Measurements from ENCODE around the gene TDRD12.

GRCh38 chr19:32829345-32829896 lies 109.9 kb downstream of the TDRD12 start:
- TF ChIP-seq EGR1 (IDR thresholded peaks at IDR 0.05) (no peak), EP300 (IDR thresholded peaks at IDR 0.05; ENCODE audit: borderline replicate concordance) (no peak), RAD21 (IDR thresholded peaks at IDR 0.05; ENCODE audit: low read depth) (no peak), YY1 (IDR thresholded peaks at IDR 0.05; ENCODE audit: low read depth) (no peak), TCF12 (IDR thresholded peaks at IDR 0.05; ENCODE audit: low read depth) (no peak), TAF1 (IDR thresholded peaks at IDR 0.05; ENCODE audit: low read depth) (no peak), CEBPB (IDR thresholded peaks at IDR 0.05) (no peak), CREB1 (IDR thresholded peaks at IDR 0.05; ENCODE audit: low read depth) (no peak), FOXM1 (IDR thresholded peaks at IDR 0.05; ENCODE audit: borderline replicate concordance, low read depth) (no peak)
- TF ChIP-seq, protein P1, sequence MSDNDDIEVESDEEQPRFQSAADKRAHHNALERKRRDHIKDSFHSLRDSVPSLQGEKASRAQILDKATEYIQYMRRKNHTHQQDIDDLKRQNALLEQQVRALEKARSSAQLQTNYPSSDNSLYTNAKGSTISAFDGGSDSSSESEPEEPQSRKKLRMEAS (IDR thresholded peaks at IDR 0.05) = no peak
- TF ChIP-seq, protein P2, sequence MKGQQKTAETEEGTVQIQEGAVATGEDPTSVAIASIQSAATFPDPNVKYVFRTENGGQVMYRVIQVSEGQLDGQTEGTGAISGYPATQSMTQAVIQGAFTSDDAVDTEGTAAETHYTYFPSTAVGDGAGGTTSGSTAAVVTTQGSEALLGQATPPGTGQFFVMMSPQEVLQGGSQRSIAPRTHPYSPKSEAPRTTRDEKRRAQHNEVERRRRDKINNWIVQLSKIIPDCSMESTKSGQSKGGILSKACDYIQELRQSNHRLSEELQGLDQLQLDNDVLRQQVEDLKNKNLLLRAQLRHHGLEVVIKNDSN (IDR thresholded peaks at IDR 0.05) = no peak
- TF ChIP-seq, protein P3, sequence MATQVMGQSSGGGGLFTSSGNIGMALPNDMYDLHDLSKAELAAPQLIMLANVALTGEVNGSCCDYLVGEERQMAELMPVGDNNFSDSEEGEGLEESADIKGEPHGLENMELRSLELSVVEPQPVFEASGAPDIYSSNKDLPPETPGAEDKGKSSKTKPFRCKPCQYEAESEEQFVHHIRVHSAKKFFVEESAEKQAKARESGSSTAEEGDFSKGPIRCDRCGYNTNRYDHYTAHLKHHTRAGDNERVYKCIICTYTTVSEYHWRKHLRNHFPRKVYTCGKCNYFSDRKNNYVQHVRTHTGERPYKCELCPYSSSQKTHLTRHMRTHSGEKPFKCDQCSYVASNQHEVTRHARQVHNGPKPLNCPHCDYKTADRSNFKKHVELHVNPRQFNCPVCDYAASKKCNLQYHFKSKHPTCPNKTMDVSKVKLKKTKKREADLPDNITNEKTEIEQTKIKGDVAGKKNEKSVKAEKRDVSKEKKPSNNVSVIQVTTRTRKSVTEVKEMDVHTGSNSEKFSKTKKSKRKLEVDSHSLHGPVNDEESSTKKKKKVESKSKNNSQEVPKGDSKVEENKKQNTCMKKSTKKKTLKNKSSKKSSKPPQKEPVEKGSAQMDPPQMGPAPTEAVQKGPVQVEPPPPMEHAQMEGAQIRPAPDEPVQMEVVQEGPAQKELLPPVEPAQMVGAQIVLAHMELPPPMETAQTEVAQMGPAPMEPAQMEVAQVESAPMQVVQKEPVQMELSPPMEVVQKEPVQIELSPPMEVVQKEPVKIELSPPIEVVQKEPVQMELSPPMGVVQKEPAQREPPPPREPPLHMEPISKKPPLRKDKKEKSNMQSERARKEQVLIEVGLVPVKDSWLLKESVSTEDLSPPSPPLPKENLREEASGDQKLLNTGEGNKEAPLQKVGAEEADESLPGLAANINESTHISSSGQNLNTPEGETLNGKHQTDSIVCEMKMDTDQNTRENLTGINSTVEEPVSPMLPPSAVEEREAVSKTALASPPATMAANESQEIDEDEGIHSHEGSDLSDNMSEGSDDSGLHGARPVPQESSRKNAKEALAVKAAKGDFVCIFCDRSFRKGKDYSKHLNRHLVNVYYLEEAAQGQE (IDR thresholded peaks at IDR 0.05; ENCODE audit: low read depth) = no peak
